Glutamatergic neuron (in vitro differentiated cells): ENCODE data around the gene LNX2. TPM values are rescaled to one million over a fixed set of nuclear protein-coding genes. Genes with fewer than 3 reads are reported as not detected.

Experiments
- DNase-seq: peaks from one replicate; pipeline ENCODE4 v3.0.0; 2022
- H3K27ac Mint-ChIP-seq: one replicate; pipeline ENCODE4 v1.8.0; 2020; ENCODE audit warnings: mild to moderate bottlenecking, mixed read lengths, inconsistent platforms; ENCODE audit not compliant: unreplicated experiment
- H3K27me3 Mint-ChIP-seq: one replicate; pipeline ENCODE4 v1.8.0; 2020; ENCODE audit warnings: mild to moderate bottlenecking, moderate library complexity, mixed read lengths, inconsistent platforms; ENCODE audit not compliant: unreplicated experiment
- H3K36me3 Mint-ChIP-seq: one replicate; pipeline ENCODE4 v1.8.0; 2020; ENCODE audit warnings: mild to moderate bottlenecking, mixed read lengths, inconsistent platforms; ENCODE audit not compliant: unreplicated experiment
- H3K4me1 Mint-ChIP-seq: one replicate; pipeline ENCODE4 v1.8.0; 2020; ENCODE audit warnings: mild to moderate bottlenecking, low read depth, mixed read lengths, inconsistent platforms; ENCODE audit not compliant: unreplicated experiment
- H3K4me3 Mint-ChIP-seq: one replicate; pipeline ENCODE4 v1.8.0; 2020; ENCODE audit warnings: mild to moderate bottlenecking, mixed read lengths, inconsistent platforms; ENCODE audit not compliant: unreplicated experiment
- H3K9me3 Mint-ChIP-seq: one replicate; pipeline ENCODE4 v1.8.0; 2020; ENCODE audit warnings: mild to moderate bottlenecking, moderate library complexity, mixed read lengths, inconsistent platforms; ENCODE audit not compliant: unreplicated experiment
- CTCF ChIP-seq: fragments of 200-600 bp; sonication (generic); IDR thresholded peaks from one replicate; pipeline ENCODE4 v1.5.0; 2021; ENCODE audit not compliant: partially characterized antibody, unreplicated experiment
- total RNA-seq: library from RNA; stranded (reverse); fragmentation: NEBNext Ultra II Directional; extraction: Animal tissue kit (Norgen Biotek cat#: 25700); gene quantifications from one replicate; pipeline ENCODE4 v1.2.1, GENCODE V29; 2021; ENCODE audit not compliant: unreplicated experiment

The LNX2 gene
- total RNA-seq, 1 donor from 2014 or later = 3.2 TPM

GRCh38 chr13:27605610-27606200 lies 14.6 kb downstream of the LNX2 start:
- Mint-ChIP-seq H3K4me1 (no peaks in the 10 kb centered on the region), H3K4me3 (no peak overlapping the region), H3K27ac (no peak overlapping the region), H3K9me3 (no peaks in the 10 kb centered on the region), H3K36me3 (no peaks in the 10 kb centered on the region), H3K27me3 (peaks cover 2% of the 10 kb centered on the region)
- TF ChIP-seq CTCF = no peak
- no peak for DNase-seq

GRCh38 chr13:27605099-27605498 lies 15.2 kb downstream of the LNX2 start:
- no peak for DNase-seq
- Mint-ChIP-seq H3K27me3 (peaks cover 2% of the 10 kb centered on the region), H3K9me3 (no peaks in the 10 kb centered on the region), H3K4me3 (no peak overlapping the region), H3K27ac (no peak overlapping the region), H3K36me3 (no peaks in the 10 kb centered on the region), H3K4me1 (no peaks in the 10 kb centered on the region)
- TF ChIP-seq CTCF = no peak

GRCh38 chr13:27601803-27602202 lies 18.5 kb downstream of the LNX2 start:
- Mint-ChIP-seq H3K36me3 (no peaks in the 10 kb centered on the region), H3K27ac (no peak overlapping the region), H3K4me1 (no peaks in the 10 kb centered on the region), H3K4me3 (no peak overlapping the region), H3K9me3 (no peaks in the 10 kb centered on the region), H3K27me3 (no peaks in the 10 kb centered on the region)
- TF ChIP-seq CTCF = no peak
- DNase-seq = no peak

GRCh38 chr13:27601208-27601607 lies 19.1 kb downstream of the LNX2 start:
- Mint-ChIP-seq H3K4me1 (no peaks in the 10 kb centered on the region), H3K36me3 (no peaks in the 10 kb centered on the region), H3K27me3 (no peaks in the 10 kb centered on the region), H3K4me3 (no peak overlapping the region), H3K9me3 (no peaks in the 10 kb centered on the region), H3K27ac (no peak overlapping the region)
- no peak for TF ChIP-seq CTCF
- no peak for DNase-seq

GRCh38 chr13:27600711-27601110 lies 19.6 kb downstream of the LNX2 start:
- no peaks in the 10 kb centered on the region for H3K36me3 Mint-ChIP-seq
- no peaks in the 10 kb centered on the region for H3K4me1 Mint-ChIP-seq
- H3K27me3 Mint-ChIP-seq = no peaks in the 10 kb centered on the region
- DNase-seq = no peak
- no peak for TF ChIP-seq CTCF
- H3K27ac Mint-ChIP-seq = no peak overlapping the region
- no peak overlapping the region for H3K4me3 Mint-ChIP-seq
- no peaks in the 10 kb centered on the region for H3K9me3 Mint-ChIP-seq
